ENCODE data around the gene MUCL3. TPM values are rescaled to one million over a fixed set of nuclear protein-coding genes. Genes with fewer than 3 reads are reported as not detected.

Gene MUCL3
- total and polyA plus RNA-seq, 10 of the 15 experiments (the other 5 are each of a cell fraction or from before 2014, with no cell fraction given) = 0.03 to 1.4 (median 0.61) TPM

GRCh38 chr6:30988209-30988825 is 47.5 kb downstream of the MUCL3 start:
- POLR2A ChIA-PET = no interaction called here
- Histone ChIP-seq H3K9ac (ENCODE audit: control insufficient read depth, insufficient read depth, low read length) (no peak overlapping the region), H3K79me2 (ENCODE audit: control insufficient read depth, insufficient read depth, low read length) (no peaks in the 10 kb centered on the region), H3K27me3 (replicated peaks in 1 of 2; ENCODE audit: control insufficient read depth in 2 of 2, insufficient read depth in 2 of 2, low read length in 1 of 2) (no peaks in the 10 kb centered on the region; a peak in 2 of 4 replicates), H3K9me3 (replicated peaks; ENCODE audit: control insufficient read depth, insufficient read depth, low read length) (no peaks in the 10 kb centered on the region), H4K20me1 (ENCODE audit: control insufficient read depth, insufficient read depth) (no peaks in the 10 kb centered on the region), H3K4me3 (no peak overlapping the region), H3K4me2 (ENCODE audit: control insufficient read depth, insufficient read depth) (no peak overlapping the region), H3K36me3 (ENCODE audit: control insufficient read depth in 2 of 2, insufficient read depth in 2 of 2, low read length in 1 of 2) (no peaks in the 10 kb centered on the region), H3K4me1 (ENCODE audit: control insufficient read depth, insufficient read depth, low read length) (peaks cover 5% of the 10 kb centered on the region), H2AFZ (ENCODE audit: control insufficient read depth, low read depth, low read length) (no peak overlapping the region), H3K27ac (ENCODE audit: control insufficient read depth, insufficient read depth) (no peak overlapping the region)
- no peak for FAIRE-seq
- intact Hi-C loops (cut with micrococcal nuclease; ENCODE audit: unreplicated experiment) = no loop called here
- WGBS (ENCODE audit: insufficient coverage, insufficient replicate concordance, low lambda C conversion rate, missing lambda C conversion rate) = 78% methylated on average over 7 of the region's 9 CpGs
- no peak for ATAC-seq
- BruUV-seq (replicated peaks) = no TSS peak
- CTCF ChIA-PET = interaction anchor here (1.7 kb wide), 1 partner anchor 99 kb away, joined by 5 read pairs; no protein-coding TSS in a partner anchor
- TF ChIP-seq GATAD2B (conservative IDR thresholded peaks at IDR 0.05; ENCODE audit: low read depth) (no peak), IRF4 (IDR thresholded peaks at IDR 0.05; ENCODE audit: low read depth, low read length) (no peak), ZNF384 (IDR thresholded peaks at IDR 0.05; ENCODE audit: borderline replicate concordance, low read depth, low read length) (no peak), BCL11A (IDR thresholded peaks at IDR 0.05; ENCODE audit: low read depth, low read length) (no peak), TARDBP (IDR thresholded peaks at IDR 0.05; ENCODE audit: borderline replicate concordance) (no peak), NFXL1 (IDR thresholded peaks at IDR 0.05; ENCODE audit: borderline replicate concordance) (no peak), POLR2A (IDR thresholded peaks at IDR 0.05; ENCODE audit: low read depth, low read length) (no peak), LARP7 (IDR thresholded peaks at IDR 0.05) (no peak), BHLHE40 (IDR thresholded peaks at IDR 0.05; ENCODE audit: borderline replicate concordance in 1 of 2, low read depth in 2 of 2, low read length in 1 of 2) (no peak), ZNF217 (IDR thresholded peaks at IDR 0.05) (no peak), TCF3 (IDR thresholded peaks at IDR 0.05; ENCODE audit: borderline replicate concordance, insufficient read depth, low read depth, low read length) (no peak), RAD51 (IDR thresholded peaks at IDR 0.05) (no peak), TCF12 (IDR thresholded peaks at IDR 0.05; ENCODE audit: low read depth, low read length) (no peak), PML (IDR thresholded peaks at IDR 0.05; ENCODE audit: low read length) (no peak), DPF2 (IDR thresholded peaks at IDR 0.05) (no peak)
- DNase-seq (ENCODE audit: low read depth, low spot score) = no peak
- RAD21 ChIA-PET (ENCODE audit: unreplicated experiment) = no interaction called here
- SMC1A ChIA-PET (ENCODE audit: uncharacterized antibody, unreplicated experiment) = no interaction called here
- in situ Hi-C loops (cut with MboI) = no loop called here
